Panc1 (cell line): Measurements from ENCODE around the gene ORC6. TPM values are rescaled to one million over a fixed set of nuclear protein-coding genes. Genes with fewer than 3 reads are reported as not detected.

ENCODE experiments used
- ATAC-seq: fragments of 200-7000 bp; cut with Tn5 transposase; 2 replicates; pipeline ENCODE4 v1.9.1; 2020; ENCODE audit warnings: mild to moderate bottlenecking, moderate library complexity
- BruUV-seq: library from RNA; stranded (reverse); fragments of 400-500 nt; replicated peaks from 2 replicates; lab custom pipeline; 2021; lab: Mats Ljungman, UMichigan
- CTCF ChIA-PET: fragments of 300-600 bp; sonication (Branson Sonifier 250); formaldehyde crosslinking; loops from one replicate; lab custom pipeline; 2022; ENCODE audit warnings: antibody characterized with exemption; lab: Charles Lee
- POLR2A ChIA-PET: fragments of 300-600 bp; sonication (Branson Sonifier 250); formaldehyde crosslinking; loops from one replicate; lab custom pipeline; 2022; ENCODE audit warnings: antibody characterized with exemption; lab: Charles Lee
- DNase-seq: peaks from one replicate; pipeline ENCODE4 v3.0.0-alpha.2; 2010; ENCODE audit warnings: low read depth, low spot score
- H3K27ac ChIP-seq: 2 replicates; pipeline ENCODE4 v1.5.1; 2011; ENCODE audit warnings: mild to moderate bottlenecking, low read length, inconsistent platforms
- H3K27me3 ChIP-seq: fragments of 200-500 bp; sonication (Bioruptor generic); 2 replicates; pipeline ENCODE4 v1.6.0; 2014; ENCODE audit warnings: low read length, inconsistent platforms; ENCODE audit not compliant: control insufficient read depth, insufficient read depth
- H3K36me3 ChIP-seq: fragments of 200-500 bp; sonication (Bioruptor generic); 2 replicates; pipeline ENCODE4 v1.5.1; 2014; ENCODE audit warnings: inconsistent platforms, mild to moderate bottlenecking, low read length, moderate library complexity; ENCODE audit not compliant: control insufficient read depth, insufficient read depth
- H3K4me1 ChIP-seq: 2 replicates; pipeline ENCODE4 v1.5.1; 2011; ENCODE audit warnings: inconsistent platforms, mild to moderate bottlenecking, low read length, moderate library complexity; ENCODE audit not compliant: control insufficient read depth, insufficient read depth
- H3K4me3 ChIP-seq, 2 experiments: 2 replicates each; pipeline ENCODE4 v1.5.1; 2011 to 2012; ENCODE audit warnings: low read depth in 2 of 2, low read length in 2 of 2, mild to moderate bottlenecking in 2 of 2, inconsistent platforms in 1 of 2, moderate library complexity in 1 of 2
- H3K9me3 ChIP-seq: fragments of 200-500 bp; sonication (Bioruptor generic); 2 replicates; pipeline ENCODE4 v1.5.1; 2014; ENCODE audit warnings: low read depth, mild to moderate bottlenecking, inconsistent platforms, low read length, moderate library complexity; ENCODE audit not compliant: control insufficient read depth, insufficient read depth
- CTCF ChIP-seq: fragments of 450-650 bp; IDR thresholded peaks from 2 replicates; pipeline ENCODE4 v1.5.1; 2017; ENCODE audit warnings: mild to moderate bottlenecking
- POLR2AphosphoS5 ChIP-seq: IDR thresholded peaks from 2 replicates; pipeline ENCODE4 v1.6.1; 2012; ENCODE audit warnings: mild to moderate bottlenecking, low read depth, low read length, moderate library complexity
- REST ChIP-seq, 2 experiments: IDR thresholded peaks; 2 replicates each; pipeline ENCODE4 v1.6.1; 2011 to 2012; ENCODE audit warnings: low read depth in 2 of 2, control low read depth in 1 of 2, low read length in 1 of 2, mild to moderate bottlenecking in 1 of 2, moderate library complexity in 1 of 2; ENCODE audit not compliant: insufficient read depth in 1 of 2
- SIN3A ChIP-seq: IDR thresholded peaks from 2 replicates; pipeline ENCODE4 v1.6.1; 2012; ENCODE audit warnings: low read depth, mild to moderate bottlenecking, low read length, moderate library complexity, borderline replicate concordance; ENCODE audit not compliant: insufficient read depth
- TCF7L2 ChIP-seq: IDR thresholded peaks from 2 replicates; pipeline ENCODE4 v1.6.1; 2011; ENCODE audit warnings: mild to moderate bottlenecking, low read depth, low read length, inconsistent platforms
- in situ Hi-C: cut with HindIII; loops from 2 replicates; pipeline ENCODE4 v1.10.0; 2016; ENCODE audit warnings: low sequenced_read_pairs, low pct_unique_long_range_greater_than_20kb
- intact Hi-C: fragments of 100-400 bp; cut with micrococcal nuclease; formaldehyde crosslinking; loops from one replicate; pipeline ENCODE4 v1.10.0; 2022; ENCODE audit not compliant: unreplicated experiment
- total RNA-seq: library from RNA; stranded (reverse); gene quantifications from one replicate; pipeline ENCODE4 v1.2.1, GENCODE V29; 2021; ENCODE audit not compliant: unreplicated experiment

ORC6 gene
- total RNA-seq, 1 experiment from 2014 or later = 33.5 TPM

- Histone ChIP-seq H3K4me1 (no peaks in the 10 kb centered on the region; the same call in 1 of the 2 replicates), H3K27ac (no peak overlapping the region), H3K36me3 (no peaks in the 10 kb centered on the region), H3K9me3 (no peaks in the 10 kb centered on the region), H3K27me3 (no peaks in the 10 kb centered on the region), H3K4me3 (no peak overlapping the region)
- POLR2A ChIA-PET = no interaction called here
- ATAC-seq = no peak
- TF ChIP-seq CTCF (no peak), TCF7L2 (no peak), REST (IDR thresholded peaks at IDR 0.05; ENCODE audit: insufficient read depth in 1 of 2, low read depth in 2 of 2, low read length in 1 of 2) (no peak), POLR2AphosphoS5 (no peak), SIN3A (no peak)
- intact Hi-C loops = no loop called here
- DNase-seq = no peak
- CTCF ChIA-PET = no interaction called here
- no TSS peak for BruUV-seq
- in situ Hi-C loops = no loop called here
Observed at GRCh38 chr16:46743232-46743719, 53.8 kb downstream of the ORC6 start.

- ATAC-seq (no peak), DNase-seq (no peak)
- H3K4me3 ChIP-seq = no peak overlapping the region
- no peaks in the 10 kb centered on the region for H3K27me3 ChIP-seq
- H3K9me3 ChIP-seq = no peaks in the 10 kb centered on the region
- CTCF ChIA-PET = no interaction called here
- POLR2A ChIA-PET = no interaction called here
- intact Hi-C loops (no loop called here), in situ Hi-C loops (no loop called here)
- BruUV-seq = no TSS peak
- H3K4me1 ChIP-seq = no peaks in the 10 kb centered on the region; the same call in 1 of the 2 replicates
- H3K27ac ChIP-seq = no peak overlapping the region
- no peaks in the 10 kb centered on the region for H3K36me3 ChIP-seq
- TF ChIP-seq CTCF (no peak), REST (IDR thresholded peaks at IDR 0.05; ENCODE audit: insufficient read depth in 1 of 2, low read depth in 2 of 2, low read length in 1 of 2) (no peak), TCF7L2 (no peak), POLR2AphosphoS5 (no peak), SIN3A (no peak)
Observed at GRCh38 chr16:46745617-46746016, 56.2 kb downstream of the ORC6 start.
